GM21447 (cell line): ENCODE results near the gene USP48.

Experiments used
- ATAC-seq: cut with Tn5 transposase; IDR thresholded peaks from one replicate; pipeline ENCODE4 v1.9.1; 2021; ENCODE audit not compliant: unreplicated experiment

Gene USP48

GRCh38 chr1:21655259-21655658, 127.7 kb downstream of the USP48 start:
- no peak for ATAC-seq

DNA sequence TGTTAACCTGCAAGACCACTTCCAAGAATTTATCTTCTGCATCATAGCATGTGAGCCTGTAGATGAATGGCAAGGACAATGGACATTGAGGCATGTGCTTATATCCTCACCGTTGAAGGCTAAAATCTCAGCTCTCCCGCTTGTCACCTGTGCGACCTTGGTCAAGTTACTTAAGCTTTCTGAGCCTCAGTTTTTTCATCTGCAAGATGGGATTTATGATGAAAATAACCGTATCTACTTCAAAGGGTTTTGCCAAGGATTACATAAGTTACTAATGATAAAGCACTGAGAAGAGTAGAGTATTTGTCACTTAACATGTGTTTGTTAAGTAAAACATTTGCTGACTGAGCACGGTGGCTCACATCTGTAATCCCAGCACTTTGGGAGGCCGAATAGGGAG, 128.7 kb downstream of the USP48 start:
- ATAC-seq = no peak

- no peak for ATAC-seq
Observed at GRCh38 chr1:21653744-21654100, 129.2 kb downstream of the USP48 start.

GRCh38 chr1:21652937-21653743, 129.8 kb downstream of the USP48 start:
- ATAC-seq = no peak

GRCh38 chr1:21652101-21652936, 130.6 kb downstream of the USP48 start:
- ATAC-seq = no peak

GRCh38 chr1:21651214-21652042, 131.5 kb downstream of the USP48 start:
- ATAC-seq = no peak

- no peak for ATAC-seq
Observed at GRCh38 chr1:21650400-21650799, 132.5 kb downstream of the USP48 start.

- ATAC-seq = no peak
Observed at GRCh38 chr1:21649315-21649714, 133.6 kb downstream of the USP48 start.

DNA sequence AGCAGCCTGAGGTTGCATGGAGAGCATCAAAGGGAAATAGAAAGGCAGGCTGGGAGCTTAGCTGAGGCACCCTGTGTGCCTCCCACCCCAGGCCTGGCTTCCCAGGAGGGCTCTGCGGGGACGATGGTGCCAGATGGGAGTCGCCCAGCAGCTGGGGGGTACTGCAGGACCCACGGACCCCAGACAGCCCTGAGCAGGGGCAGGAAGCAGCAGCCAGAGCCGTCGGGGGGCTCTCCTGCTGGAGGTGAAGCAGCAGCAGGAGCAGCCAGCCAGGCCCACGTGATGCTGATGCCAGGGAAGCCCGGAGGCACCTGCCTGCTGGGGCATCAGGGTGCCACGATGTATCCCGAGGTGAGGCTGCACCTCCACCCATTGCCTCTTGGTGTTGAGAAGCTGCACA, 134.2 kb downstream of the USP48 start:
- ATAC-seq = no peak

GRCh38 chr1:21648352-21648730, 134.6 kb downstream of the USP48 start:
- no peak for ATAC-seq

DNA sequence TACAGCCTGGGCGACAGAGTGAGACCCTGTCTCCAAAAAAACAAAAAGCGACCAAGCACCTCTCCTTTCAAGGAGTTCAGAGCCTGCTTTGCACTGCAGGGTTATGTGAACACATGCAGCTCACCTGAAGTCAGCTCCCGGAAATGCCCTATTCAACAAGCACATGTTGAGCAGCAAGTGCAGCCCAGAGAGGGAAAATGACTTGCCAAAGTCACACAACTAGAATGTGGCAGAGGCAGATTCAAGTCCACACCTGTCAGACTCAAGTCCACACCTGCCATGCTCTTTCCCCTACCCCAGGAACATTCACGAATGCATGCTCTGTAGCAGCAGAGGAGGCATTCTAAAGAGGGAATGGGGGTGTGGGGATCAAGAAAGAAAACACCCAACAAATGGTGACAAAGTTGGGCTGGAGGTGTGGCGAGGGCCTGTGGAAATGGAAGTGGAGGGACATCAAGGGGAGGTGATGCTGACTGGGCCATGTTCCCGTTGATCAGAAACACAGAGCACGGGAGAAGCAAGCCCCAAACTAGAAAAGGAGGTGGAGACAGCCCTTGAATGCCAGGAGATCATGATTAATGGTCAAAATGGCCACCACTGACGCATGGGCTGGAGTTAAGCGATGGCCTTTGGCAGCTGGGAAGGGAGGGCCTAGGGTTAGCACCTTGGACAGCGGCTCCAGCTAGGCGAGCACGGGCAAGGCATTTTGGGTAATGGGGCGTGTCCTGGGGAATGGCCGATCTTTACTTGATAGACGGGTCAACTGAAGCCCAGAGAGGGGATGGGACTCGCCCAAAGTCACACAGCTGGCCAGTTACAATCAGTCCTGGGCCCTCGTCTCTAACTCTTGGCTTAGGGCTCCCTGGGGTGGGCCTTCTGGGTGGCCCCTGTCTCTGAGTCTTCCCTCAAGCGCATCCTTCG, 135.3 kb downstream of the USP48 start:
- no peak for ATAC-seq

- ATAC-seq = no peak
Observed at GRCh38 chr1:21645550-21645949, 137.4 kb downstream of the USP48 start.

GRCh38 chr1:21644906-21645305, 138.0 kb downstream of the USP48 start:
- ATAC-seq = no peak

DNA sequence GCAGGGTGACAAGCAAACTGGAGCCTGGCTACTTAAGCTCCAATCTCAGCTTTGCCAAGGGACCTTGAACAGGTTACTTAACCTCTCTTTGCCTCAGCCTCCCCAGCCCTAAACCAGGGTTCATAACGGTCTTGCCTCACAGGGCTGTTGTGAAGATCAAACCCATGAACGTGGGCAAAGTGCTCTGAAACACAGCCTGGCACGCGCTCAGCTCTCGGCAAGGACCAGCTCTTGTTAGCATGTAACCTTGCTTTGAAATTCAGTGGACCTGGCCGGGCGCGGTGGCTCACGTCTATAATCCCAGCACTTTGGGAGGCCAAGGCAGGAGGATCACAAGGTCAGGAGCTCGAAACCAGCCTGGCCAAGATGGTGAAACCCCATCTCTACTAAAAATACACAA, 138.6 kb downstream of the USP48 start:
- no peak for ATAC-seq

DNA sequence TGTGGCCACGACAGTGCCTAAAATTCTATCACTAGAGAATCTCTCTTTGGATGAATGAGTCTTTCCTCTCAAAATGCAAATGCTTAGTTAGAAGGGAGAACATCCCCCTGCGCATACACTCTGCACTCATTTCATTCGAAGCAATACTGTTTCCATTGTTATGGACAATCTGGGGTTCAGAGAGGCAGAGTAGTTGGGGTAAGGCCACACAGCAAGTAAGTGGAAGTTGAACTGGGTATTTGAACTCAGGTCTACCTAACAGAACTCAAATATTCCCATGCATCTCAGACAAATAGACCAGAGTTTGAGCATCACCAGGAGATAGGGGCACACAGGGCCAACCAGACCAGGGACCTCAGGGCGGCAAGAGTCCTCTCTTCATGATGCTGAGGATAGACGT, 139.3 kb downstream of the USP48 start:
- ATAC-seq = no peak

GRCh38 chr1:21641967-21642739, 140.8 kb downstream of the USP48 start:
- no peak for ATAC-seq

DNA sequence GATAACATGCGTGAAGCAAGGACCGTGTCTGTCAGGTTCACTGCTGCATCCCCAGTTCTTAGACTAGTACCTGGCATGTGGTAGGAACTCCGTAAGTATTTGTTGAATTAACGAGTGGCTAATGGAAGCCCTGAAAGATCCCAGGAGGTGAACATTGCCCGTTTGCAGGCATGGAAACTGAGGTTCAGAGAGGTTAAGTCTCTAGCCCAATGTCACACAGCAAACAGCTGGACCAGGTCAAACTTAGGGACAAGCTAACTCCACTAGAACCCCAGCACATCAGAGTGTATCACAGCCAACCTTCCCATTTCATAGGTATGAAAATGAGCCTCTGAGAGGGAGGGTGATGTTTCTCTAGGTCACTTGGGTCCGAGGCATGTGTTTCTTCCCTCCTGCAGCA, 141.4 kb downstream of the USP48 start:
- no peak for ATAC-seq

DNA sequence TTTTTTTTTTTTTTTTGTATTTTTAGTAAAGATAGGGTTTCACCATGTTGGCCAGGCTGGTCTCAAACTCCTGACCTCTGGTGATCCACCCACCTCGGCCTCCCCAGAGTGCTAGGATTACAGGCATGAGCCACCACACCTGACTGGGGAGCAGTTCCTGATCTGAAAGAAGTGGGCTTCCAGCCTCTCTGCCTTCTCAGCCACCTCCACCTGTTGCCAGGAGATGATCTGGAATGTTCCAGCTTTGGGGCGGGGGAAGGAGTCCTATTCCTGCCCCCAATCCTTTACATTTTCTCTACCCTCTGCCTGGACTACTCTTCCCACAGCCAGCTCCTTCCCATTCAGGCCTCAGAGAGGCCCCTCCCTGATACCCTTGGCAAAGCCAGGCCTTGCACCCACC, 141.9 kb downstream of the USP48 start:
- no peak for ATAC-seq

- no peak for ATAC-seq
Observed at GRCh38 chr1:21640653-21641052, 142.3 kb downstream of the USP48 start.

- ATAC-seq = no peak
Observed at GRCh38 chr1:21639594-21640041, 143.3 kb downstream of the USP48 start.
